Measurements from ENCODE around the gene MARVELD1. TPM values are rescaled to one million over a fixed set of nuclear protein-coding genes. Genes with fewer than 3 reads are reported as not detected.
"Not testable (repeated sequence)": the region's sequence is repeated elsewhere in the genome, so short reads cannot be mapped to it uniquely, and the experiment has no call there.

The MARVELD1 gene
- total and polyA plus RNA-seq, 2 experiments from 2014 or later, result 38.3 to 55.5 TPM

GRCh38 chr10:97686962-97687784 lies 26.4 kb upstream of the MARVELD1 start, which contains the start of gene AVPI1:
AVPI1 (minus strand) TSS chr10:97687241; CDS start chr10:97679905, 7,336 bp downstream.
- Histone ChIP-seq H3K9me3 (ENCODE audit: low read depth) (no peaks in the 10 kb centered on the region), H3K4me1 (ENCODE audit: low read depth) (peaks cover 12% of the 10 kb centered on the region), H3K36me3 (no peaks in the 10 kb centered on the region), H3K27ac (peak within 1 kb of the TSS; percentile 93), H3K27me3 (no peaks in the 10 kb centered on the region), H3K4me3 (peak within 1 kb of the TSS; percentile 41)
- no peak for TF ChIP-seq CTCF (IDR thresholded peaks at IDR 0.05; ENCODE audit: low read depth, low read length)
- DNase-seq (ENCODE audit: low read depth in 1 of 2, low spot score in 1 of 2), result peak; percentile 99

GRCh38 chr10:97687785-97688781 lies 25.4 kb upstream of the MARVELD1 start:
- Histone ChIP-seq H3K36me3 (no peaks in the 10 kb centered on the region), H3K4me1 (ENCODE audit: low read depth) (peaks cover 11% of the 10 kb centered on the region), H3K9me3 (ENCODE audit: low read depth) (no peaks in the 10 kb centered on the region), H3K27me3 (no peaks in the 10 kb centered on the region), H3K27ac (peak overlapping the region; percentile 93), H3K4me3 (peak overlapping the region; percentile 14)
- peak in 1 of 2 donors; percentile 63 for DNase-seq (ENCODE audit: low read depth in 1 of 2, low spot score in 1 of 2)
- no peak for TF ChIP-seq CTCF (IDR thresholded peaks at IDR 0.05; ENCODE audit: low read depth, low read length)

GRCh38 chr10:97689559-97690020 lies 23.9 kb upstream of the MARVELD1 start:
- H3K9me3 ChIP-seq (ENCODE audit: low read depth), result no peaks in the 10 kb centered on the region
- H3K4me3 ChIP-seq, result no peak overlapping the region
- H3K36me3 ChIP-seq, result no peaks in the 10 kb centered on the region
- H3K27ac ChIP-seq, result no peak overlapping the region
- no peak for TF ChIP-seq CTCF (IDR thresholded peaks at IDR 0.05; ENCODE audit: low read depth, low read length)
- peak in 1 of 2 donors; percentile 93 for DNase-seq (ENCODE audit: low read depth in 1 of 2, low spot score in 1 of 2)
- no peaks in the 10 kb centered on the region for H3K27me3 ChIP-seq
- peaks cover 11% of the 10 kb centered on the region for H3K4me1 ChIP-seq (ENCODE audit: low read depth)

GRCh38 chr10:97690133-97690532 lies 23.4 kb upstream of the MARVELD1 start:
- H3K4me1 ChIP-seq (ENCODE audit: low read depth), result peaks cover 11% of the 10 kb centered on the region
- H3K27ac ChIP-seq, result no peak overlapping the region
- DNase-seq (ENCODE audit: low read depth in 1 of 2, low spot score in 1 of 2), result no peak
- no peaks in the 10 kb centered on the region for H3K27me3 ChIP-seq
- no peak overlapping the region for H3K4me3 ChIP-seq
- no peaks in the 10 kb centered on the region for H3K9me3 ChIP-seq (ENCODE audit: low read depth)
- no peaks in the 10 kb centered on the region for H3K36me3 ChIP-seq
- TF ChIP-seq CTCF (IDR thresholded peaks at IDR 0.05; ENCODE audit: low read depth, low read length), result no peak

GRCh38 chr10:97698072-97698655 lies 15.4 kb upstream of the MARVELD1 start:
- H3K27me3 ChIP-seq; DNase-seq (ENCODE audit: low read depth in 1 of 2, low spot score in 1 of 2); H3K27ac ChIP-seq; H3K9me3 ChIP-seq (ENCODE audit: low read depth); H3K4me1 ChIP-seq (ENCODE audit: low read depth); H3K36me3 ChIP-seq; H3K4me3 ChIP-seq: not testable (repeated sequence)

All from cardiac muscle cell (in vitro differentiated cells and primary cell).